MCF 10A (cell line): ENCODE results near the gene HIBCH. TPM values are rescaled to one million over a fixed set of nuclear protein-coding genes. Genes with fewer than 3 reads are reported as not detected.
A peak's percentile ranks its signal among the peaks of the same experiment; 100 is the strongest.

Experiments used
- BruUV-seq: library from RNA; stranded (reverse); fragments of 400-500 nt; replicated peaks from 2 replicates; lab custom pipeline; 2021; lab: Mats Ljungman, UMichigan
- CTCF ChIA-PET: fragments of 300-600 bp; sonication (Branson Sonifier 250); formaldehyde crosslinking; extraction: SDS; loops from one replicate; lab custom pipeline; 2021; ENCODE audit warnings: antibody characterized with exemption, inconsistent platforms; lab: Yijun Ruan, JAX
- POLR2A ChIA-PET: fragments of 300-600, 350-650 bp; sonication (Branson Sonifier 250); formaldehyde crosslinking; extraction: SDS; loops from one replicate; lab custom pipeline; 2020; ENCODE audit warnings: antibody characterized with exemption, inconsistent platforms; lab: Yijun Ruan, JAX
- DNase-seq: peaks from one replicate; pipeline ENCODE4 v3.0.0-alpha.2; 2018; ENCODE audit not compliant: unreplicated experiment
- H3K27ac Mint-ChIP-seq: one replicate; pipeline ENCODE4 v1.8.0; 2022; ENCODE audit warnings: mild to moderate bottlenecking, low read depth, mixed read lengths; ENCODE audit not compliant: unreplicated experiment
- H3K27me3 Mint-ChIP-seq: one replicate; pipeline ENCODE4 v1.8.0; 2022; ENCODE audit warnings: mixed read lengths; ENCODE audit not compliant: insufficient read depth, unreplicated experiment
- H3K36me3 Mint-ChIP-seq: one replicate; pipeline ENCODE4 v1.8.0; 2022; ENCODE audit warnings: mild to moderate bottlenecking, moderate library complexity, mixed read lengths; ENCODE audit not compliant: insufficient read depth, unreplicated experiment
- H3K4me1 Mint-ChIP-seq: one replicate; pipeline ENCODE4 v1.8.0; 2022; ENCODE audit warnings: mixed read lengths; ENCODE audit not compliant: insufficient read depth, unreplicated experiment
- H3K4me3 Mint-ChIP-seq: one replicate; pipeline ENCODE4 v1.8.0; 2022; ENCODE audit warnings: mild to moderate bottlenecking, moderate library complexity, mixed read lengths; ENCODE audit not compliant: unreplicated experiment
- H3K9me3 Mint-ChIP-seq: one replicate; pipeline ENCODE4 v1.8.0; 2022; ENCODE audit warnings: mixed read lengths; ENCODE audit not compliant: unreplicated experiment
- CTCF ChIP-seq: fragments of 200-600 bp; IDR thresholded peaks from one replicate; pipeline ENCODE4 v1.8.0; 2022; ENCODE audit warnings: antibody characterized with exemption, mild to moderate bottlenecking; ENCODE audit not compliant: unreplicated experiment
- intact Hi-C: fragments of 100-400 bp; cut with micrococcal nuclease; formaldehyde crosslinking; loops from 2 replicates; pipeline ENCODE4 v1.14.1; 2022
- total RNA-seq: library from RNA; stranded (reverse); gene quantifications from 2 replicates; pipeline ENCODE4 v1.2.3, GENCODE V29; 2022

The HIBCH gene
- total RNA-seq, 1 experiment from 2014 or later = 14.7 TPM

- POLR2A ChIA-PET = interaction anchor here (0.9 to 4.2 kb wide), 5 partner anchors 8 to 115 kb away, joined by 3 to 54 read pairs (median 5); partner anchors contain the start of gene INPP1
- no peaks in the 10 kb centered on the region for H3K27me3 Mint-ChIP-seq
- intact Hi-C loops = no loop called here
- DNase-seq = no peak
- no TSS peak for BruUV-seq
- H3K4me3 Mint-ChIP-seq = no peak overlapping the region
- TF ChIP-seq CTCF = no peak
- CTCF ChIA-PET = interaction anchor here (0.6 to 5.2 kb wide), 8 partner anchors 9 to 467 kb away, joined by 3 to 34 read pairs (median 4); partner anchors contain the start of gene INPP1
- peaks cover 4% of the 10 kb centered on the region for H3K36me3 Mint-ChIP-seq
- no peaks in the 10 kb centered on the region for H3K9me3 Mint-ChIP-seq
- peaks cover 14% of the 10 kb centered on the region for H3K4me1 Mint-ChIP-seq
- H3K27ac Mint-ChIP-seq = no peak overlapping the region
These were observed 33.3 kb upstream of the HIBCH start for GRCh38 chr2:190352668-190353536.

GRCh38 chr2:190351955-190352354 lies 32.3 kb upstream of the HIBCH start:
- peaks cover 14% of the 10 kb centered on the region for H3K4me1 Mint-ChIP-seq
- ChIA-PET CTCF (interaction anchor here (0.6 to 2.5 kb wide), 3 partner anchors 8 to 49 kb away, joined by 3 to 8 read pairs (median 5); no protein-coding TSS in a partner anchor), POLR2A (interaction anchor here (1.0 to 1.3 kb wide), 2 partner anchors 8 to 32 kb away, joined by 3 to 7 read pairs; partner anchors contain the start of genes HIBCH and INPP1)
- no TSS peak for BruUV-seq
- H3K27me3 Mint-ChIP-seq = no peaks in the 10 kb centered on the region
- TF ChIP-seq CTCF = no peak
- H3K27ac Mint-ChIP-seq = no peak overlapping the region
- peaks cover 4% of the 10 kb centered on the region for H3K36me3 Mint-ChIP-seq
- no peak for DNase-seq
- intact Hi-C loops = no loop called here
- no peak overlapping the region for H3K4me3 Mint-ChIP-seq
- no peaks in the 10 kb centered on the region for H3K9me3 Mint-ChIP-seq

GRCh38 chr2:190350371-190350770 lies 30.7 kb upstream of the HIBCH start:
- TF ChIP-seq CTCF = no peak
- Mint-ChIP-seq H3K27ac (no peak overlapping the region), H3K9me3 (no peaks in the 10 kb centered on the region), H3K27me3 (no peaks in the 10 kb centered on the region), H3K4me3 (no peak overlapping the region), H3K36me3 (peaks cover 4% of the 10 kb centered on the region), H3K4me1 (peaks cover 6% of the 10 kb centered on the region)
- POLR2A ChIA-PET = interaction anchor here (0.6 to 1.1 kb wide), 2 partner anchors 10 to 228 kb away, joined by 3 to 5 read pairs; no protein-coding TSS in a partner anchor
- intact Hi-C loops = no loop called here
- CTCF ChIA-PET = no interaction called here
- no TSS peak for BruUV-seq
- DNase-seq = no peak

- ChIA-PET POLR2A (interaction anchor here (0.6 to 4.9 kb wide), 13 partner anchors 8 to 306 kb away, joined by 3 to 54 read pairs (median 5); partner anchors contain the start of genes HIBCH and NEMP2), CTCF (interaction anchor here (0.6 to 3.8 kb wide), 24 partner anchors 11 to 668 kb away, joined by 3 to 34 read pairs (median 5); partner anchors contain the start of gene HIBCH)
- Mint-ChIP-seq H3K27me3 (no peaks in the 10 kb centered on the region), H3K9me3 (no peaks in the 10 kb centered on the region), H3K36me3 (no peaks in the 10 kb centered on the region), H3K4me3 (peak overlapping the region; percentile 86), H3K4me1 (peaks cover 11% of the 10 kb centered on the region), H3K27ac (peak overlapping the region; percentile 74)
- DNase-seq = peak; percentile 59
- BruUV-seq = TSS peak; percentile 51
- TF ChIP-seq CTCF = no peak
- intact Hi-C loops = loop anchor here (1.0 to 2.0 kb wide), 2 partner anchors 24 to 28 kb away; no protein-coding TSS in a partner anchor
These were observed 24.7 kb upstream of the HIBCH start for GRCh38 chr2:190344276-190344827.
